PC-3 (cell line): Measurements from ENCODE around the gene LRRC8A. TPM values are rescaled to one million over a fixed set of nuclear protein-coding genes. Genes with fewer than 3 reads are reported as not detected.

ENCODE experiments used
- ATAC-seq: fragments of 200-7000 bp; cut with Tn5 transposase; 2 replicates; pipeline ENCODE4 v1.9.1; 2020; ENCODE audit warnings: mild to moderate bottlenecking, moderate library complexity
- BruUV-seq: library from RNA; stranded (reverse); fragments of 400-500 nt; replicated peaks from 2 replicates; lab custom pipeline; 2021; lab: Mats Ljungman, UMichigan
- CTCF ChIA-PET: fragments of 300-600 bp; sonication (Branson Sonifier 250); formaldehyde crosslinking; loops from one replicate; lab custom pipeline; 2022; ENCODE audit warnings: antibody characterized with exemption; lab: Charles Lee
- POLR2A ChIA-PET: fragments of 300-600 bp; sonication (Branson Sonifier 250); formaldehyde crosslinking; loops from one replicate; lab custom pipeline; 2022; ENCODE audit warnings: antibody characterized with exemption; ENCODE audit not compliant: unreplicated experiment; lab: Charles Lee
- DNase-seq: peaks from one replicate; pipeline ENCODE4 v3.0.0-alpha.2; 2015
- H2AFZ ChIP-seq: fragments of 300-600 bp; sonication (generic); 2 replicates; pipeline ENCODE4 v1.6.0; 2016; ENCODE audit warnings: antibody characterized with exemption, low read length
- H3F3A ChIP-seq: fragments of 300-600 bp; sonication (generic); one replicate; pipeline ENCODE4 v1.6.0; 2017; ENCODE audit warnings: antibody characterized with exemption, low read length, control low read depth, mild to moderate bottlenecking; ENCODE audit not compliant: unreplicated experiment
- H3K27ac ChIP-seq: fragments of 300-600 bp; sonication (generic); 2 replicates; pipeline ENCODE4 v1.5.1; 2016; ENCODE audit warnings: mild to moderate bottlenecking, low read length
- H3K27me3 ChIP-seq: fragments of 300-600 bp; sonication (generic); 2 replicates; pipeline ENCODE4 v1.6.1; 2016; ENCODE audit warnings: low read length, mixed read lengths
- H3K36me3 ChIP-seq: fragments of 300-600 bp; sonication (generic); 2 replicates; pipeline ENCODE4 v1.6.1; 2016; ENCODE audit warnings: low read depth, mixed run types, low read length, mixed read lengths
- H3K4me1 ChIP-seq: fragments of 300-600 bp; sonication (generic); 2 replicates; pipeline ENCODE4 v1.5.1; 2016; ENCODE audit warnings: low read length; ENCODE audit not compliant: insufficient read depth
- H3K4me2 ChIP-seq: fragments of 300-600 bp; sonication (generic); 2 replicates; pipeline ENCODE4 v1.6.0; 2016; ENCODE audit warnings: low read length
- H3K4me3 ChIP-seq: fragments of 300-600 bp; sonication (generic); 2 replicates; pipeline ENCODE4 v1.5.1; 2016; ENCODE audit warnings: mild to moderate bottlenecking, low read length, mixed read lengths
- H3K79me2 ChIP-seq: fragments of 300-600 bp; sonication (generic); 2 replicates; pipeline ENCODE4 v1.6.1; 2017; ENCODE audit warnings: low read length, mixed read lengths
- H3K9ac ChIP-seq: fragments of 300-600 bp; sonication (generic); 2 replicates; pipeline ENCODE4 v1.6.0; 2016; ENCODE audit warnings: mild to moderate bottlenecking, low read length
- H3K9me2 ChIP-seq: fragments of 300-600 bp; sonication (generic); replicated peaks from 2 replicates; pipeline ENCODE4 v1.6.1; 2016; ENCODE audit warnings: mixed run types, low read length, mixed read lengths
- H3K9me3 ChIP-seq: fragments of 300-600 bp; sonication (generic); 2 replicates; pipeline ENCODE4 v1.6.1; 2016; ENCODE audit warnings: low read length, mixed read lengths
- H4K20me1 ChIP-seq: fragments of 300-600 bp; sonication (generic); 2 replicates; pipeline ENCODE4 v1.6.1; 2016; ENCODE audit warnings: low read length, mixed read lengths
- EZH2 ChIP-seq: fragments of 300-600 bp; sonication (generic); IDR thresholded peaks from one replicate; pipeline ENCODE4 v1.6.1; 2017; ENCODE audit warnings: antibody characterized with exemption, mild to moderate bottlenecking, low read length; ENCODE audit not compliant: unreplicated experiment
- EZH2phosphoT487 ChIP-seq: fragments of 300-600 bp; sonication (generic); IDR thresholded peaks from 2 replicates; pipeline ENCODE4 v1.6.1; 2018; ENCODE audit warnings: mild to moderate bottlenecking, antibody characterized with exemption, low read length, borderline replicate concordance
- intact Hi-C: fragments of 100-400 bp; cut with micrococcal nuclease; formaldehyde crosslinking; loops from 2 replicates; pipeline ENCODE4 v1.9.0; 2023
- total RNA-seq: library from RNA; depleted of rRNA; stranded (reverse); fragments of >200 nt; gene quantifications from 2 replicates; pipeline ENCODE4 v1.2.3, GENCODE V29; 2014
- TF ChIP-seq, protein P1 (sequence below): fragments of 300-600 bp; sonication (generic); conservative IDR thresholded peaks from 2 replicates; pipeline ENCODE4 v1.5.1; 2017; ENCODE audit warnings: antibody characterized with exemption, low read depth, mild to moderate bottlenecking, low read length

The LRRC8A gene
- total RNA-seq, 1 experiment from 2014 or later, result 65.5 TPM

DNA sequence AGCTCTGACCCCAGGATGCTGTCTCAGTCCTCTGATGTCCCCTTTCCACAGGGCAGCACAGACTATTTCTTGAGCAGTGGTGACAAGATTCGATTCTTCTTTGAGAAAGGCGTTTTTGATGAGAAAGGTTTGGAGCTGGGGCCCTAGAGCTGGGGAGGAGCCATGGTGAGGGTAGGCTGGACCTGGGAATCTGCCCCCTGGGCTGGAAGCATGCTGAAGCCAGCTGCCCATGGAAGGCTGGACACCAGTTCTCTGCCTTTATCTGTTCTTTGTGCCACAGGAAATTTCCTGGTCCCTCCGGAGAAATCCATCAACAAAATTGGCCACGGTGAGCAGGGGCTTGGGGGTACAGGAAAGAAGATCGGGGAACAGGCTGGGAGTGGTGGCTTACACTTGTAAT is 51.8 kb downstream of the LRRC8A start:
- no peaks in the 10 kb centered on the region for H3K9me3 ChIP-seq
- no peaks in the 10 kb centered on the region for H3K9me2 ChIP-seq
- CTCF ChIA-PET, result no interaction called here
- H3K4me2 ChIP-seq, result no peak overlapping the region
- H3K9ac ChIP-seq, result no peak overlapping the region
- H3K27ac ChIP-seq, result no peak overlapping the region
- H2AFZ ChIP-seq, result no peak overlapping the region
- no peaks in the 10 kb centered on the region for H3K4me1 ChIP-seq
- H3F3A ChIP-seq, result no peaks in the 10 kb centered on the region
- intact Hi-C loops, result no loop called here
- POLR2A ChIA-PET, result no interaction called here
- DNase-seq, result no peak
- H3K27me3 ChIP-seq, result no peaks in the 10 kb centered on the region
- no peaks in the 10 kb centered on the region for H3K36me3 ChIP-seq
- TF ChIP-seq, protein P1, sequence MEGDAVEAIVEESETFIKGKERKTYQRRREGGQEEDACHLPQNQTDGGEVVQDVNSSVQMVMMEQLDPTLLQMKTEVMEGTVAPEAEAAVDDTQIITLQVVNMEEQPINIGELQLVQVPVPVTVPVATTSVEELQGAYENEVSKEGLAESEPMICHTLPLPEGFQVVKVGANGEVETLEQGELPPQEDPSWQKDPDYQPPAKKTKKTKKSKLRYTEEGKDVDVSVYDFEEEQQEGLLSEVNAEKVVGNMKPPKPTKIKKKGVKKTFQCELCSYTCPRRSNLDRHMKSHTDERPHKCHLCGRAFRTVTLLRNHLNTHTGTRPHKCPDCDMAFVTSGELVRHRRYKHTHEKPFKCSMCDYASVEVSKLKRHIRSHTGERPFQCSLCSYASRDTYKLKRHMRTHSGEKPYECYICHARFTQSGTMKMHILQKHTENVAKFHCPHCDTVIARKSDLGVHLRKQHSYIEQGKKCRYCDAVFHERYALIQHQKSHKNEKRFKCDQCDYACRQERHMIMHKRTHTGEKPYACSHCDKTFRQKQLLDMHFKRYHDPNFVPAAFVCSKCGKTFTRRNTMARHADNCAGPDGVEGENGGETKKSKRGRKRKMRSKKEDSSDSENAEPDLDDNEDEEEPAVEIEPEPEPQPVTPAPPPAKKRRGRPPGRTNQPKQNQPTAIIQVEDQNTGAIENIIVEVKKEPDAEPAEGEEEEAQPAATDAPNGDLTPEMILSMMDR, result no peak
- no peak for TF ChIP-seq EZH2
- no peak for TF ChIP-seq EZH2phosphoT487
- no peak overlapping the region for H3K4me3 ChIP-seq
- H4K20me1 ChIP-seq, result no peaks in the 10 kb centered on the region
- no TSS peak for BruUV-seq
- no peaks in the 10 kb centered on the region for H3K79me2 ChIP-seq
- no peak for ATAC-seq

DNA sequence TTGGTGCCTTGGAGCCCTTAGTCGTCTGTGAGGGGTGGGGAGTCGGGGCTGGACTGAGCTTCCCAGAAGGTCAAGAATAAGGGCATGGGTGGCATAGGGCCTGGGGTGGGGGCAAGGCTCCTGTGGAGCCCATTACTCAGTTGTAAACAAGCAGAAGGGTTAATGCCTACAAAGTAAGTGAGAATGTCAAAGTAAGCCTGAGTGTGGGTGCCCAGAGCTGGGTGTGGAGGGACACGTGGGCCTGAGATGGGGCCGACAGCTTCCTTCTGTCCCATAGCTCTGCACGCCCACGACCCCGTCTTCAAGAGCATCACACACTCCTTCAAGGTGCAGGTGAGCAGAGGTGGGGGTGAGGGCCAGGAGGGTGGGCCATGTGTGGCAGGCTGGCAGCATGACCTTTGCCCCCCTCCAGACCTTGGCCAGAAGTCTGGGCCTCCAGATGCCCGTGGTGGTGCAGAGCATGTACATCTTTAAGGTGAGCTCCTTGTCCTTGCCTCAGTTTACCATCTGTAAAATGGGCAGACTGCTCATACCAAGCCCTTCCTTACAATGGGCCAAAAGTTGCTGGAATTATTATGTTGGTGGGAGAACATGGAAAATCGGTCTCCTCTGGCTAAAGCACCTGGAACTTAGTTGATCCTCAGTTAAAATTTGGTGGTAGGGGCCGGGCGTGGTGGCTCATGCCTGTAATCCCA is 54.4 kb downstream of the LRRC8A start:
- no peak overlapping the region for H3K27ac ChIP-seq

More for the DNA sequence above, 54.4 kb downstream of the LRRC8A start:
- TF ChIP-seq EZH2phosphoT487 (no peak), EZH2 (no peak)
- TF ChIP-seq, protein P1, result no peak
- intact Hi-C loops, result no loop called here
- ATAC-seq (no peak), DNase-seq (no peak)
- Histone ChIP-seq H3F3A (no peaks in the 10 kb centered on the region), H3K4me3 (no peak overlapping the region), H2AFZ (no peak overlapping the region), H4K20me1 (no peaks in the 10 kb centered on the region), H3K9me3 (no peaks in the 10 kb centered on the region), H3K9ac (no peak overlapping the region), H3K27me3 (no peaks in the 10 kb centered on the region), H3K79me2 (no peaks in the 10 kb centered on the region), H3K36me3 (no peaks in the 10 kb centered on the region), H3K4me2 (no peak overlapping the region), H3K4me1 (no peaks in the 10 kb centered on the region), H3K9me2 (no peaks in the 10 kb centered on the region)
- CTCF ChIA-PET, result no interaction called here
- BruUV-seq, result no TSS peak
- POLR2A ChIA-PET, result no interaction called here
